Measurements from ENCODE around the gene ZNRF2.

GRCh38 chr7:30266686-30267085 is 17.7 kb upstream of the ZNRF2 start:
- TF ChIP-seq CTCF (conservative IDR thresholded peaks at IDR 0.05) (no peak), ZFX (IDR thresholded peaks at IDR 0.05) (no peak)

Measured in C4-2B (cell line).